ENCODE results near the gene MGAT5.

DNA sequence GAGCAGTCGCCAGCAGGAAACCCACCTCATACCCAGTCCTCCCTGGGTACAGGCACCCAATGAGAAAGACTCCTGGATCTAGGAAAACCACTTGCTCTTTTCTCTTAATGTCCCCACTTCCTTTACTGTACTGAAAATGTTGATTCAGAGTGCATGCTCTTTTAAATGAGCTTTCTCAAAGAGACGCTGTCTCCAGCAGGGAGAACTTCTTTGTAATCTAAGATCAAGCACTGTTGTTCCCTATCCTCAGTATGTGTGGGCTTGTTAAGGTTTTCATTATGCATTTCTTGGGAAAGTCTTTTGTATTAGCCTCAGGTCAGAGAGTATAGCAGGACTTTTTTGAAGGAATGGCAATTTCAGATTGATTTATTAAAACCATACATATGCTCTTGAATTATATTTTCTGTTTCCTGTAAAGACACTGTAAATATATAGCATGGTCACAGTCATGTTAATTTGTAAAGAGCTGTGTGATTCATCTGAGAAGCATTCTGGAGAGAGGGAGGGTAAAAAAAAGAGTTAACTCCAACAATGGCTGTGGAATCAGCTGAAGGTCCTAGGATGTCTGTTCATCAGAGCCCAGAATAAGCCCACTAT lies 178.1 kb downstream of the MGAT5 start:
- TF ChIP-seq, protein P1, sequence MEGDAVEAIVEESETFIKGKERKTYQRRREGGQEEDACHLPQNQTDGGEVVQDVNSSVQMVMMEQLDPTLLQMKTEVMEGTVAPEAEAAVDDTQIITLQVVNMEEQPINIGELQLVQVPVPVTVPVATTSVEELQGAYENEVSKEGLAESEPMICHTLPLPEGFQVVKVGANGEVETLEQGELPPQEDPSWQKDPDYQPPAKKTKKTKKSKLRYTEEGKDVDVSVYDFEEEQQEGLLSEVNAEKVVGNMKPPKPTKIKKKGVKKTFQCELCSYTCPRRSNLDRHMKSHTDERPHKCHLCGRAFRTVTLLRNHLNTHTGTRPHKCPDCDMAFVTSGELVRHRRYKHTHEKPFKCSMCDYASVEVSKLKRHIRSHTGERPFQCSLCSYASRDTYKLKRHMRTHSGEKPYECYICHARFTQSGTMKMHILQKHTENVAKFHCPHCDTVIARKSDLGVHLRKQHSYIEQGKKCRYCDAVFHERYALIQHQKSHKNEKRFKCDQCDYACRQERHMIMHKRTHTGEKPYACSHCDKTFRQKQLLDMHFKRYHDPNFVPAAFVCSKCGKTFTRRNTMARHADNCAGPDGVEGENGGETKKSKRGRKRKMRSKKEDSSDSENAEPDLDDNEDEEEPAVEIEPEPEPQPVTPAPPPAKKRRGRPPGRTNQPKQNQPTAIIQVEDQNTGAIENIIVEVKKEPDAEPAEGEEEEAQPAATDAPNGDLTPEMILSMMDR (conservative IDR thresholded peaks at IDR 0.05; ENCODE audit: low read length) = no peak
- TF ChIP-seq EZH2phosphoT487 (IDR thresholded peaks at IDR 0.05; ENCODE audit: borderline replicate concordance, low read depth, low read length) = no peak
